Measurements from ENCODE around the gene HNRNPAB.

HNRNPAB gene

GRCh38 chr5:178241231-178241663 is 36.9 kb downstream of the HNRNPAB start:
- no peaks in the 10 kb centered on the region for H3K9me3 ChIP-seq (ENCODE audit: control insufficient read depth in 2 of 2, low read length in 2 of 2)
- peaks cover 28 to 30% of the 10 kb centered on the region in 2 donors for H3K4me1 ChIP-seq (ENCODE audit: control insufficient read depth in 2 of 2, insufficient read depth in 2 of 2, low read length in 2 of 2)
- H3K4me3 ChIP-seq (ENCODE audit: low read length in 2 of 2): no peak overlapping the region
- no peaks in the 10 kb centered on the region for H3K27me3 ChIP-seq (ENCODE audit: control insufficient read depth in 2 of 2, insufficient read depth in 2 of 2, low read length in 2 of 2)
- no peaks in the 10 kb centered on the region for H3K36me3 ChIP-seq (ENCODE audit: control insufficient read depth in 2 of 2, insufficient read depth in 2 of 2, low read length in 2 of 2)
- no peak overlapping the region for H3K9ac ChIP-seq (ENCODE audit: low read depth in 1 of 2, low read length in 2 of 2)
- H3K27ac ChIP-seq (ENCODE audit: low read depth in 2 of 2, low read length in 2 of 2): peak overlapping the region in 1 of 2 donors; percentile 43

- peak overlapping the region in 1 of 2 donors; percentile 43 for H3K27ac ChIP-seq (ENCODE audit: low read depth in 2 of 2, low read length in 2 of 2)
- no peaks in the 10 kb centered on the region for H3K27me3 ChIP-seq (ENCODE audit: control insufficient read depth in 2 of 2, insufficient read depth in 2 of 2, low read length in 2 of 2)
- H3K4me3 ChIP-seq (ENCODE audit: low read length in 2 of 2): no peak overlapping the region
- H3K9me3 ChIP-seq (ENCODE audit: control insufficient read depth in 2 of 2, low read length in 2 of 2): no peaks in the 10 kb centered on the region
- no peaks in the 10 kb centered on the region for H3K36me3 ChIP-seq (ENCODE audit: control insufficient read depth in 2 of 2, insufficient read depth in 2 of 2, low read length in 2 of 2)
- no peak overlapping the region for H3K9ac ChIP-seq (ENCODE audit: low read depth in 1 of 2, low read length in 2 of 2)
- peaks cover 24 to 25% of the 10 kb centered on the region in 2 donors for H3K4me1 ChIP-seq (ENCODE audit: control insufficient read depth in 2 of 2, insufficient read depth in 2 of 2, low read length in 2 of 2)
Observed at GRCh38 chr5:178241688-178242231, 37.4 kb downstream of the HNRNPAB start.

- Histone ChIP-seq H3K9ac (ENCODE audit: low read depth in 1 of 2, low read length in 2 of 2) (no peak overlapping the region), H3K36me3 (ENCODE audit: control insufficient read depth in 2 of 2, insufficient read depth in 2 of 2, low read length in 2 of 2) (no peaks in the 10 kb centered on the region), H3K27me3 (ENCODE audit: control insufficient read depth in 2 of 2, insufficient read depth in 2 of 2, low read length in 2 of 2) (no peaks in the 10 kb centered on the region), H3K27ac (ENCODE audit: low read depth in 2 of 2, low read length in 2 of 2) (no peak overlapping the region), H3K9me3 (ENCODE audit: control insufficient read depth in 2 of 2, low read length in 2 of 2) (no peaks in the 10 kb centered on the region), H3K4me1 (ENCODE audit: control insufficient read depth in 2 of 2, insufficient read depth in 2 of 2, low read length in 2 of 2) (peaks cover 18% of the 10 kb centered on the region in 2 donors), H3K4me3 (ENCODE audit: low read length in 2 of 2) (no peak overlapping the region)
Observed at GRCh38 chr5:178242416-178242815, 38.1 kb downstream of the HNRNPAB start.

- H3K27ac ChIP-seq (ENCODE audit: low read depth in 2 of 2, low read length in 2 of 2): no peak overlapping the region
- no peaks in the 10 kb centered on the region for H3K4me1 ChIP-seq (ENCODE audit: control insufficient read depth in 2 of 2, insufficient read depth in 2 of 2, low read length in 2 of 2)
- no peak overlapping the region for H3K9ac ChIP-seq (ENCODE audit: low read depth in 1 of 2, low read length in 2 of 2)
- no peaks in the 10 kb centered on the region for H3K36me3 ChIP-seq (ENCODE audit: control insufficient read depth in 2 of 2, insufficient read depth in 2 of 2, low read length in 2 of 2)
- H3K27me3 ChIP-seq (ENCODE audit: control insufficient read depth in 2 of 2, insufficient read depth in 2 of 2, low read length in 2 of 2): no peaks in the 10 kb centered on the region
- H3K9me3 ChIP-seq (ENCODE audit: control insufficient read depth in 2 of 2, low read length in 2 of 2): no peaks in the 10 kb centered on the region
- H3K4me3 ChIP-seq (ENCODE audit: low read length in 2 of 2): no peak overlapping the region
Observed at GRCh38 chr5:178244576-178244975, 40.2 kb downstream of the HNRNPAB start.

GRCh38 chr5:178245389-178245788 is 41.1 kb downstream of the HNRNPAB start:
- H3K9me3 ChIP-seq (ENCODE audit: control insufficient read depth in 2 of 2, low read length in 2 of 2): no peaks in the 10 kb centered on the region

GRCh38 chr5:178246624-178247279 is 42.4 kb downstream of the HNRNPAB start:
- Histone ChIP-seq H3K36me3 (ENCODE audit: control insufficient read depth in 2 of 2, insufficient read depth in 2 of 2, low read length in 2 of 2) (no peaks in the 10 kb centered on the region), H3K27me3 (ENCODE audit: control insufficient read depth in 2 of 2, insufficient read depth in 2 of 2, low read length in 2 of 2) (no peaks in the 10 kb centered on the region), H3K27ac (ENCODE audit: low read depth in 2 of 2, low read length in 2 of 2) (no peak overlapping the region), H3K4me1 (ENCODE audit: control insufficient read depth in 2 of 2, insufficient read depth in 2 of 2, low read length in 2 of 2) (no peaks in the 10 kb centered on the region), H3K4me3 (ENCODE audit: low read length in 2 of 2) (no peak overlapping the region), H3K9ac (ENCODE audit: low read depth in 1 of 2, low read length in 2 of 2) (no peak overlapping the region), H3K9me3 (ENCODE audit: control insufficient read depth in 2 of 2, low read length in 2 of 2) (no peaks in the 10 kb centered on the region)

More at GRCh38 chr5:178245389-178245788, 41.1 kb downstream of the HNRNPAB start:
- Histone ChIP-seq H3K36me3 (ENCODE audit: control insufficient read depth in 2 of 2, insufficient read depth in 2 of 2, low read length in 2 of 2) (no peaks in the 10 kb centered on the region), H3K9ac (ENCODE audit: low read depth in 1 of 2, low read length in 2 of 2) (no peak overlapping the region), H3K4me1 (ENCODE audit: control insufficient read depth in 2 of 2, insufficient read depth in 2 of 2, low read length in 2 of 2) (no peaks in the 10 kb centered on the region), H3K27me3 (ENCODE audit: control insufficient read depth in 2 of 2, insufficient read depth in 2 of 2, low read length in 2 of 2) (no peaks in the 10 kb centered on the region), H3K4me3 (ENCODE audit: low read length in 2 of 2) (no peak overlapping the region), H3K27ac (ENCODE audit: low read depth in 2 of 2, low read length in 2 of 2) (no peak overlapping the region)

GRCh38 chr5:178247481-178248456 is 43.4 kb downstream of the HNRNPAB start:
- Histone ChIP-seq H3K27ac (ENCODE audit: low read depth in 2 of 2, low read length in 2 of 2) (no peak overlapping the region), H3K9me3 (ENCODE audit: control insufficient read depth in 2 of 2, low read length in 2 of 2) (no peaks in the 10 kb centered on the region), H3K36me3 (ENCODE audit: control insufficient read depth in 2 of 2, insufficient read depth in 2 of 2, low read length in 2 of 2) (no peaks in the 10 kb centered on the region), H3K9ac (ENCODE audit: low read depth in 1 of 2, low read length in 2 of 2) (no peak overlapping the region), H3K27me3 (ENCODE audit: control insufficient read depth in 2 of 2, insufficient read depth in 2 of 2, low read length in 2 of 2) (no peaks in the 10 kb centered on the region), H3K4me1 (ENCODE audit: control insufficient read depth in 2 of 2, insufficient read depth in 2 of 2, low read length in 2 of 2) (no peaks in the 10 kb centered on the region), H3K4me3 (ENCODE audit: low read length in 2 of 2) (no peak overlapping the region)

GRCh38 chr5:178248750-178249149 is 44.4 kb downstream of the HNRNPAB start:
- Histone ChIP-seq H3K4me3 (ENCODE audit: low read length in 2 of 2) (no peak overlapping the region), H3K27ac (ENCODE audit: low read depth in 2 of 2, low read length in 2 of 2) (no peak overlapping the region), H3K27me3 (ENCODE audit: control insufficient read depth in 2 of 2, insufficient read depth in 2 of 2, low read length in 2 of 2) (no peaks in the 10 kb centered on the region), H3K9ac (ENCODE audit: low read depth in 1 of 2, low read length in 2 of 2) (no peak overlapping the region), H3K4me1 (ENCODE audit: control insufficient read depth in 2 of 2, insufficient read depth in 2 of 2, low read length in 2 of 2) (no peaks in the 10 kb centered on the region), H3K36me3 (ENCODE audit: control insufficient read depth in 2 of 2, insufficient read depth in 2 of 2, low read length in 2 of 2) (no peaks in the 10 kb centered on the region), H3K9me3 (ENCODE audit: control insufficient read depth in 2 of 2, low read length in 2 of 2) (no peaks in the 10 kb centered on the region)

- no peaks in the 10 kb centered on the region for H3K4me1 ChIP-seq (ENCODE audit: control insufficient read depth in 2 of 2, insufficient read depth in 2 of 2, low read length in 2 of 2)
- H3K27me3 ChIP-seq (ENCODE audit: control insufficient read depth in 2 of 2, insufficient read depth in 2 of 2, low read length in 2 of 2): no peaks in the 10 kb centered on the region
- no peak overlapping the region for H3K27ac ChIP-seq (ENCODE audit: low read depth in 2 of 2, low read length in 2 of 2)
- H3K36me3 ChIP-seq (ENCODE audit: control insufficient read depth in 2 of 2, insufficient read depth in 2 of 2, low read length in 2 of 2): no peaks in the 10 kb centered on the region
- no peak overlapping the region for H3K4me3 ChIP-seq (ENCODE audit: low read length in 2 of 2)
- H3K9ac ChIP-seq (ENCODE audit: low read depth in 1 of 2, low read length in 2 of 2): no peak overlapping the region
- H3K9me3 ChIP-seq (ENCODE audit: control insufficient read depth in 2 of 2, low read length in 2 of 2): no peaks in the 10 kb centered on the region
Observed at GRCh38 chr5:178249191-178249989, 45.1 kb downstream of the HNRNPAB start.

All from mucosa of rectum (tissue), 2 donors.